ENCODE data around the gene CEP120.

- TF ChIP-seq CTCF (IDR thresholded peaks at IDR 0.05) (no peak), POLR2A (IDR thresholded peaks at IDR 0.05) (no peak)
Observed at GRCh38 chr5:123359454-123360200, 63.6 kb downstream of the CEP120 start.

All from adrenal gland (tissue), 5 donors.